Myometrial cell (primary cell): ENCODE data around the gene FAR2. TPM values are rescaled to one million over a fixed set of nuclear protein-coding genes. Genes with fewer than 3 reads are reported as not detected.

Experiments used
- total RNA-seq: library from RNA; depleted of rRNA; stranded (reverse); fragments of >200 nt; gene quantifications from 2 replicates; pipeline ENCODE4 v1.2.3, GENCODE V29; 2015

The FAR2 gene
- 3.2 and 8.7 TPM in 2 replicates for total RNA-seq

DNA sequence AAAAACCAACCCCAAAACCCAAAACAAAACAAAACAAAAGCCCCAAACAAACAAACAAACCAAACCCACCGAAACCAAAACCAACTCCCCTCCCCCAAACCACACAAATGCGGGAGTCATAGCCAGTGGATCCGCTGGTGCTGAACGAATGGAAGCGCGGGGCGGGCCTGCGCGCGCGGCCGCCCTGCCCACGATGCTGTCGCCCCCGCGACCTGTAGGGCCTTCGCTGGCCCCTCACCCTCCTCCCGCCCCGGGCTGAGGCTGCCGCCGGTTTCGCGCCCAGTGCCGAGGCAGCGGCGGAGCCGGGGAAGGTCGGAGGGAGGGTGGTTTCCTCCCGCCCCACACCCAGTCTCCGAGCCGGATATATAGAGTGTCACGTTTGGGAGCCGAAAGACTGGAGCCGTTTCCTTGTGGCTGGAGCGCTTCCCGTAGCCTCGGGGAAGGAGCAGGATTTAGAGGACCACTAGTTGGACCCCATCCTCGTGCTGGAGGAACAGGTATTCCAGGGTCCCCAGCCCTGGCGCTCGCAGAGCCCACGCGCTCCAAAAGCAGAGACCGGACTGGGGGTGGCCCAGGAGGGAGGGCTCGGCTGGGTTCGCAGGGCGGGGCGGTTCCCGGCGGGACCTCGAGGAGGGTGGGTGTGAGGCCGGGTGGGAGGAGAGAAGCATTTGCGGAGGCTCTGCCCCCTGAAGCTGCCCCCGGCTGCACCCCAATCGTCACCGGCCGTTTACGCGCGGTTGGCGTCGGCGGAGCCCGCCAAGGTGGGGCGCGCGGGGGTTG lies at the start of gene FAR2:
Gene FAR2 (plus strand): TSS at position 368 of the 780 bp plus-strand sequence. CDS start 121,172 bp downstream, outside the sequence.

DNA sequence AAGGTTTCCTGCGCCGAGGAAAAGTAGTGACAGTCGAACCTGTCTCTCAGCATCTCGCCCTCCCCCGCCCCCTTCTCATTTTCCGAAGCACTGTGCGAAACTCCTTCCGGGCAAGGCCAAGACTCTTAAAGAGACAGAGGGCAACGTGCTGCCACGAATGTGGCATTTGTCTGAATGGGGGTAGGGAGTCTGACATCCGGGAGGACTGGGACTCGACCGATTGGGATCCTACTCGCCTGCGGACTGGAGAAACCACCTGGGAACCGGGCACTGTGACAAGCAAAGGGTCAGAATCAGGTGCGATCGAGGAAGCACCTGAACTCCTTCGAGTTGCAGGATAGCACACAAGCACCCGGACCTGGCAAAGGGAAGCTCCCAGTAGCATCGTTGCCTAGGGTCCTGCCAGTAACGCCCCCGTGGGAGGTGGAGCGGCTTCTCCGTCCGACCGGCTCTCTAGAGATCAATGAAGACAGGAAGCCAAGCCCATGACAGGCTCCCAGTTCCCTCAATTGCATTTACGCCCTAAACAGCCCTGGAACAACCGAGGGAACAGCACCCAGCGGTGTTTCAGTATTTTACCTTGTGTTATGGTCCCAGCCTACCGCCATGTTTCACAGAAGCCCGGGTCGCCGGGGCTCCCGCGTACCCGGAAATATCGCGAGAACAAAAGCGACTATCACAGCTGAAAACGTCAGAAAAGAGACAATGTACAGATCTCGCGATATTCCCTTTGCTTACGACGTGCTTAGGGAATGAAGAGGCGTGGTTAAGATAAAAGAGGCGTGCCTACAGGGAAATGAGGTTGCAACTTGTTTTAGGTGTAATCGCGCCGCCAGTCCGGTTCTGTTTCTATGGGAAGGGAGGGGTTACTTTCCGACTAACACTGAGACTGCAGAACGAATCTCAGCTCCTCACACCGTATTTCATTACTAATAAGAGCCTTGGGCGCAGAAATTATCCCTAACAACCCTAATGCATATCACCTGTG lies 231.8 kb downstream of the FAR2 start, which contains the start of gene ERGIC2:
Gene ERGIC2 (minus strand): TSS at position 637 of the 988 bp plus-strand sequence. CDS start 9,539 bp downstream, outside the sequence.

Other genes with a start within 250 kb of the FAR2 start
- 88.6 and 118 TPM in 2 replicates for gene ERGIC2, start 231.9 kb downstream of the FAR2 start, total RNA-seq